K562 (cell line): ENCODE measurements around the gene TMC1. TPM values are rescaled to one million over a fixed set of nuclear protein-coding genes. Genes with fewer than 3 reads are reported as not detected.

Source experiments
- ATAC-seq: fragments of 200-7000 bp; cut with Tn5 transposase; 3 replicates; pipeline ENCODE4 v1.9.1; 2020; ENCODE audit warnings: moderate library complexity
- BruUV-seq: library from RNA; stranded (reverse); fragments of 400-500 nt; replicated peaks from 2 replicates; lab custom pipeline; 2021; lab: Mats Ljungman, UMichigan
- CTCF ChIA-PET: fragments of 300-600 bp; formaldehyde crosslinking; extraction: SDS; loops from one replicate; lab custom pipeline; 2021; ENCODE audit warnings: low intra/inter-chr PET ratio; lab: Yijun Ruan, JAX
- POLR2A ChIA-PET: fragments of 300-600, 350-650 bp; sonication (Branson Sonifier 250); formaldehyde crosslinking; extraction: SDS; loops from one replicate; lab custom pipeline; 2021; ENCODE audit warnings: antibody characterized with exemption, inconsistent platforms; lab: Yijun Ruan, JAX
- DNase-seq, 4 experiments: peaks; one replicate each; pipeline versions ENCODE4 v3.0.0 to v3.0.0-alpha.2; 2011 to 2018; ENCODE audit warnings: low spot score in 3 of 4, mixed read lengths in 3 of 4; ENCODE audit errors: extremely low read depth in 1 of 4
- FAIRE-seq: peaks from 2 replicates; lab custom pipeline; 2011; peaks lifted over from hg19 to GRCh38; lab: Jason Lieb, UNC
- H2AFZ ChIP-seq: 2 replicates; pipeline ENCODE4 v1.6.0; 2011; ENCODE audit warnings: low read depth, low read length, control low read depth, inconsistent platforms
- H3K27ac ChIP-seq: fragments of 200-600 bp; 3 replicates; pipeline ENCODE4 v1.8.0; 2011; ENCODE audit warnings: low read depth, mild to moderate bottlenecking, control low read depth, inconsistent platforms, low read length, moderate library complexity, mixed read lengths; ENCODE audit errors: extremely low read depth
- H3K27me3 ChIP-seq, 2 experiments: fragments of 300-600 bp in 1 of 2; 2 replicates in 1 of 2; 3 replicates in 1 of 2; pipeline versions ENCODE4 v1.6.0 to v1.8.0; 2011; ENCODE audit warnings: inconsistent platforms in 2 of 2, low read length in 2 of 2, mild to moderate bottlenecking in 1 of 2, mixed read lengths in 1 of 2, moderate library complexity in 1 of 2; ENCODE audit not compliant: control insufficient read depth in 2 of 2, insufficient read depth in 2 of 2
- H3K36me3 ChIP-seq: fragments of 300-600 bp; 3 replicates; pipeline ENCODE4 v1.8.0; 2011; ENCODE audit warnings: mild to moderate bottlenecking, low read length, inconsistent platforms; ENCODE audit not compliant: control insufficient read depth, insufficient read depth
- H3K4me1 ChIP-seq, 2 experiments: fragments of 200-600 bp in 1 of 2; replicated peaks in 1 of 2; 2 replicates in 1 of 2; 3 replicates in 1 of 2; pipeline versions ENCODE4 v1.5.1 to v1.8.0; 2011; ENCODE audit warnings: inconsistent platforms in 2 of 2, low read length in 2 of 2, mild to moderate bottlenecking in 1 of 2, mixed read lengths in 1 of 2, moderate library complexity in 1 of 2; ENCODE audit not compliant: control insufficient read depth in 2 of 2, insufficient read depth in 2 of 2
- H3K4me2 ChIP-seq: 2 replicates; pipeline ENCODE4 v1.6.1; 2011; ENCODE audit warnings: low read length, control low read depth, inconsistent platforms, mixed read lengths; ENCODE audit not compliant: insufficient read depth
- H3K4me3 ChIP-seq: fragments of 200-600 bp; sonication (generic), shearing (Covaris generic); 2 replicates; pipeline ENCODE4 v1.5.1; 2016; ENCODE audit warnings: control low read depth, inconsistent platforms
- H3K79me2 ChIP-seq: fragments of 200-600 bp; 3 replicates; pipeline ENCODE4 v1.8.0; 2011; ENCODE audit warnings: low read length, inconsistent platforms; ENCODE audit not compliant: control insufficient read depth, insufficient read depth
- H3K9ac ChIP-seq, 2 experiments: 2 replicates each; pipeline versions ENCODE4 v1.6.0 to v1.6.1; 2011; ENCODE audit warnings: low read depth in 2 of 2, low read length in 2 of 2, control low read depth in 1 of 2, inconsistent platforms in 1 of 2, mild to moderate bottlenecking in 1 of 2, mixed read lengths in 1 of 2; ENCODE audit not compliant: insufficient read depth in 1 of 2
- H3K9me1 ChIP-seq: one replicate; pipeline ENCODE4 v1.6.0; 2011; ENCODE audit warnings: inconsistent platforms, mild to moderate bottlenecking, low read length, moderate library complexity; ENCODE audit not compliant: control insufficient read depth, insufficient read depth
- H3K9me3 ChIP-seq: replicated peaks from 2 replicates; pipeline ENCODE4 v1.5.1; 2011; ENCODE audit warnings: low read depth, low read length, inconsistent platforms; ENCODE audit not compliant: control insufficient read depth, insufficient read depth
- H4K20me1 ChIP-seq: replicated peaks from 2 replicates; pipeline ENCODE4 v1.6.1; 2011; ENCODE audit warnings: low read length, inconsistent platforms, mixed read lengths; ENCODE audit not compliant: control insufficient read depth, insufficient read depth
- ETS2 ChIP-seq: IDR thresholded peaks from 2 replicates; pipeline ENCODE4 v1.6.1; 2016; ENCODE audit warnings: borderline replicate concordance, missing genetic modification characterization, mild to moderate bottlenecking, moderate library complexity, missing compliant biosample characterization; ENCODE audit not compliant: poor library complexity, severe bottlenecking
- IRF9 ChIP-seq: fragments of 450-650 bp; IDR thresholded peaks from 2 replicates; pipeline ENCODE4 v1.6.1; 2016; ENCODE audit warnings: missing biosample characterization, missing genetic modification characterization
- ZNF232 ChIP-seq: sonication (generic); formaldehyde crosslinking; IDR thresholded peaks from 2 replicates; pipeline ENCODE4 v1.8.0; 2022; ENCODE audit warnings: mild to moderate bottlenecking, missing genetic modification reagents
- ZNF316 ChIP-seq: fragments of 450-650 bp; IDR thresholded peaks from 2 replicates; pipeline ENCODE4 v1.6.1; 2016
- WGBS: fragments of 100-300 bp; shearing (Covaris generic); methylation state at CpG from one replicate; pipeline ENCODE4 v1.1.6; 2016; ENCODE audit warnings: low coverage, mixed read lengths; ENCODE audit not compliant: insufficient coverage; ENCODE audit errors: missing lambda C conversion rate; 5-methylcytosine and 5-hydroxymethylcytosine counted together
- in situ Hi-C: fragments of 300-500 bp; cut with MboI; formaldehyde crosslinking; loops from 4 replicates; pipeline ENCODE4 v1.15.0; 2018; ENCODE audit warnings: inconsistent platforms, mixed read lengths
- intact Hi-C: fragments of 100-400 bp; cut with micrococcal nuclease; formaldehyde crosslinking; loops from 2 replicates; pipeline ENCODE4 v1.14.2; 2022
- polyA plus RNA-seq, 8 experiments: library from polyadenylated mRNA; depleted of rRNA in 4 of 8; stranded (reverse) in 5 of 8; unstranded in 3 of 8; fragments of >200 nt; fragmentation: Nextera tagmentation in 2 of 8; fragmentation: Illumina TruSeq in 1 of 8; extraction: Ambion mirVana in 2 of 8; extraction: Trizol in 1 of 8; gene quantifications; 2 replicates each; pipeline versions ENCODE4 v1.2.1 to v1.2.3, GENCODE V29; 2011 to 2014; ENCODE audit warnings: inconsistent platforms in 1 of 8, missing spikeins in 1 of 8
- total RNA-seq, 7 experiments: library from RNA; depleted of rRNA in 6 of 7; stranded (reverse); fragments of >200 nt in 6 of 7; fragmentation: Illumina TruSeq in 2 of 7; extraction: Trizol in 2 of 7; gene quantifications; 2 replicates each; pipeline versions ENCODE4 v1.2.1 to v1.2.3, GENCODE V29; 2011 to 2021; ENCODE audit warnings: low replicate concordance in 1 of 7

TMC1 gene
- total and polyA plus RNA-seq, 9 of the 15 experiments (the other 6 are each of a cell fraction or from before 2014, with no cell fraction given): 0.10 to 0.15 TPM; not detected in 7

DNA sequence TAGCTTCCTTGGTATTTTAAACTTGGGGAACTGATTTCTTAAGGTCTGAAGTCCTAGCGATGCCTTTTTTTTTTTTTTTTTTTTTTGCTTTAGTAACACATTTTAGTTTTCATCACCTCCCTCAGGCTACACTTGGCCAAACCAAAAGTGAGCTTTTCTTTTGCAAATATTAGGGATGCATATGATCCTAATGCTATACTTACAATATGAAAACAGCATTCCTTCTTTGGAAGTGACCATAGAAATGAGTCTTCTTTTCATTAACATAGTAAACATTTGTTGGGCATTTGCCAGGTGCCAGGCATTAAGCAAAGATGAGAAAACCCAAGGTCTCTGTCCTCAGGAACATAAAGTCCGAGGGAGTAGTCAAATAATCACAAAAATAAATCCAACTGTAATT lies 241.6 kb downstream of the TMC1 start (continued):
- TF ChIP-seq IRF9 (no peak), ETS2 (tag) (no peak)

GRCh38 chr9:72769546-72769945 lies 248.1 kb downstream of the TMC1 start:
- H3K79me2 ChIP-seq: no peaks in the 10 kb centered on the region
- WGBS: 0% methylated on average over 5 of the region's 5 CpGs
- FAIRE-seq: no peak
- no peaks in the 10 kb centered on the region for H3K36me3 ChIP-seq
- TF ChIP-seq ZNF316: no peak
- TF ChIP-seq ZNF232: no peak
- TF ChIP-seq, all 486 proteins: peak for 0
- no TSS peak for BruUV-seq
- no peaks in the 10 kb centered on the region for H3K27me3 ChIP-seq
- no peak overlapping the region for H2AFZ ChIP-seq
- intact Hi-C loops: no loop called here
- in situ Hi-C loops: no loop called here
- no peaks in the 10 kb centered on the region for H4K20me1 ChIP-seq
- POLR2A ChIA-PET: no interaction called here
- no peak for ATAC-seq
- H3K4me3 ChIP-seq: no peak overlapping the region
- H3K9me1 ChIP-seq: no peaks in the 10 kb centered on the region
- DNase-seq: no peak
- H3K9ac ChIP-seq: no peak overlapping the region
- no peak overlapping the region for H3K4me2 ChIP-seq
- CTCF ChIA-PET: no interaction called here
- no peaks in the 10 kb centered on the region for H3K9me3 ChIP-seq
- no peak overlapping the region for H3K27ac ChIP-seq
- no peaks in the 10 kb centered on the region for H3K4me1 ChIP-seq
